ENCODE results near the gene GOLGA7B. TPM values are rescaled to one million over a fixed set of nuclear protein-coding genes. Genes with fewer than 3 reads are reported as not detected.

The GOLGA7B gene
- 0.30 and 0.36 TPM in 2 replicates for total RNA-seq
- long read RNA-seq = 0 reads

DNA sequence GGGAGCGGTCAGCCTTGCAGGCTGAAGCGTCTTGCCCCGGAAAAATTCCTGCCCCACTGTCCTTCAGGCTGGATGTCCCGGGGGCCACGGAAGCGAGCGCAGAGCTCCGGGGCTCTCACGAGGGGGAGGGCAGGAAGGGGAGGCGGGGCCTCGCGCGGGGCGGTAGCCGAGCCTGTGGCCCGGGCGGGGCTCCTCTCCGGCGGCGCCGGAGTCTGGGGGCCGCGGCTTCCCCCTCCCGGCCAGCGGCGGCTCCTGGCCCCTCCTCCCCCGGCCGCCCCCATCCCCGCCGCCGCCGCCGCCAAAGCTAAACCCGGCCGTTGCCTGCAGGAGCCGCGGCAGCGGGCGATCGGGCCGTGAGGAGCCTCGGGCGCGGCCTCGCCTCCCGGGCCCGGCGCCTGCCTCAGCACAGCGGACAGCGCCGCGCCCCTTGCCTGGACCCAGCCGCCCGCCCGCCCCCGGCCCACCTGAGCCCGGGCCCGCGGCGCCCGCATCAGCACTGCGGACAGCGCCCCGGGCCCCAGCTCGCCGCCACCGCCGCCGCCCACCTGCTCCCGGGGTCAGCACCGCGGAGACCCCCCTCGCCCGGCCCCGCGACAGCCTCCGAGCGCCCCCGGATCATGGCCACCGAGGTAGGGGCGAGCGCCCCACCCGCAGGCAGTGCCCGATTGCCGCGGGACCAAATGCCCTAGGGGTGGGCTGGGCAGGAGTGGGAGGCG, at the start of gene GOLGA7B:
TSS of gene GOLGA7B (plus strand) at position 157 of the 716 bp plus-strand sequence. CDS start at position 618, 461 bp downstream.
- Mint-ChIP-seq H3K27me3 (ENCODE audit: low read depth) (peaks cover 66% of the 10 kb centered on the region), H3K9me3 (no peaks in the 10 kb centered on the region), H3K36me3 (ENCODE audit: low read depth) (no peaks in the 10 kb centered on the region), H3K4me1 (peaks cover 5% of the 10 kb centered on the region), H3K4me3 (peak within 1 kb of the TSS; percentile 76), H3K27ac (ENCODE audit: unreplicated experiment) (no peak within 1 kb of the TSS)
- TF ChIP-seq, protein P1, sequence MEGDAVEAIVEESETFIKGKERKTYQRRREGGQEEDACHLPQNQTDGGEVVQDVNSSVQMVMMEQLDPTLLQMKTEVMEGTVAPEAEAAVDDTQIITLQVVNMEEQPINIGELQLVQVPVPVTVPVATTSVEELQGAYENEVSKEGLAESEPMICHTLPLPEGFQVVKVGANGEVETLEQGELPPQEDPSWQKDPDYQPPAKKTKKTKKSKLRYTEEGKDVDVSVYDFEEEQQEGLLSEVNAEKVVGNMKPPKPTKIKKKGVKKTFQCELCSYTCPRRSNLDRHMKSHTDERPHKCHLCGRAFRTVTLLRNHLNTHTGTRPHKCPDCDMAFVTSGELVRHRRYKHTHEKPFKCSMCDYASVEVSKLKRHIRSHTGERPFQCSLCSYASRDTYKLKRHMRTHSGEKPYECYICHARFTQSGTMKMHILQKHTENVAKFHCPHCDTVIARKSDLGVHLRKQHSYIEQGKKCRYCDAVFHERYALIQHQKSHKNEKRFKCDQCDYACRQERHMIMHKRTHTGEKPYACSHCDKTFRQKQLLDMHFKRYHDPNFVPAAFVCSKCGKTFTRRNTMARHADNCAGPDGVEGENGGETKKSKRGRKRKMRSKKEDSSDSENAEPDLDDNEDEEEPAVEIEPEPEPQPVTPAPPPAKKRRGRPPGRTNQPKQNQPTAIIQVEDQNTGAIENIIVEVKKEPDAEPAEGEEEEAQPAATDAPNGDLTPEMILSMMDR (conservative IDR thresholded peaks at IDR 0.05) = no peak
- peak; percentile 37 for DNase-seq (ENCODE audit: low read depth, low spot score)

DNA sequence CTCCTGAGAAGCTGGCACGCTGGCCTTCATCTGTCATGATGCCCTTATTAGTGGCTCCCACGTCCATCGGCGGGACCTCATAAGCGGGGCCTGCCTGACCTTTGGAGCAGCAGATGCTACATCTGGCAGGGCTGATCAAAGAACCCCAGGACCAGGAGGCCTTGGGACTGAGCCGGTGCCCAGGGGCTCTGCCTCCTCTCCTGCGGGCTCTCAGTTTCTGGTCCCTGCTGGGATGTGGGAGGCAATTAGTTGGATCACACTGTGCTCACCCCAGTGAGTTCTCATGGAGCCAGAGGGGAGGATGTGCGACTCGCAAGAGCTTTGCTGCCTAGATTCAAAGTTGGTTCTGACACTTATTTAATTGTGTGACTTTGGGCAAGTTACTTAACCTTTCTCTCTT, 49.2 kb upstream of the GOLGA7B start:
- TF ChIP-seq, protein P1 (conservative IDR thresholded peaks at IDR 0.05) = no peak
- DNase-seq (ENCODE audit: low read depth, low spot score) = no peak
- Mint-ChIP-seq H3K27me3 (ENCODE audit: low read depth) (peaks cover 18% of the 10 kb centered on the region), H3K27ac (ENCODE audit: unreplicated experiment) (no peak overlapping the region), H3K4me1 (peaks cover 2% of the 10 kb centered on the region), H3K36me3 (ENCODE audit: low read depth) (no peaks in the 10 kb centered on the region), H3K4me3 (no peak overlapping the region), H3K9me3 (peaks cover 7% of the 10 kb centered on the region)

DNA sequence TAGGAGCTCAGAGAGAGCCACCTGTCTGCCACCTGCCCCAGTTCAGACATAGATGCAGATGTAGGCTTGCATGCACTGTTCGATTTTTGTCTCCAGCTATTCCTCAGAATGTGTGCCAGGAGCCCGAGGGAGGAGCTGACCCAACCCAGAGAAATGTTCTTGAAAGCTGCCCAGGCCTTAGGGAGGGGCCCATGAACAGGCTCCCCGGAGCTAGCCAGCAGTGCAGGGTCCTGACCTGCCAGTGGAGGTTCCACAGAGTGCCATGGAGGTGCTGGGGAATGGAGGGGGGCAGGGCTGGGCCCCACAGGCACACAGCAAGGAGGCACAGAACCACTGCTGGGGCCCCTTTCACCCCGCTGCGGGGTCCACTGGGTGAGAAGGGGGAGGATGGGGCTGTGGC, 48.2 kb upstream of the GOLGA7B start:
- TF ChIP-seq, protein P1 (conservative IDR thresholded peaks at IDR 0.05) = no peak
- DNase-seq (ENCODE audit: low read depth, low spot score) = no peak
- H3K9me3 Mint-ChIP-seq = peaks cover 7% of the 10 kb centered on the region
- H3K4me3 Mint-ChIP-seq = no peak overlapping the region
- no peak overlapping the region for H3K27ac Mint-ChIP-seq (ENCODE audit: unreplicated experiment)
- peaks cover 16% of the 10 kb centered on the region for H3K27me3 Mint-ChIP-seq (ENCODE audit: low read depth)
- H3K36me3 Mint-ChIP-seq (ENCODE audit: low read depth) = no peaks in the 10 kb centered on the region
- H3K4me1 Mint-ChIP-seq = peaks cover 9% of the 10 kb centered on the region

DNA sequence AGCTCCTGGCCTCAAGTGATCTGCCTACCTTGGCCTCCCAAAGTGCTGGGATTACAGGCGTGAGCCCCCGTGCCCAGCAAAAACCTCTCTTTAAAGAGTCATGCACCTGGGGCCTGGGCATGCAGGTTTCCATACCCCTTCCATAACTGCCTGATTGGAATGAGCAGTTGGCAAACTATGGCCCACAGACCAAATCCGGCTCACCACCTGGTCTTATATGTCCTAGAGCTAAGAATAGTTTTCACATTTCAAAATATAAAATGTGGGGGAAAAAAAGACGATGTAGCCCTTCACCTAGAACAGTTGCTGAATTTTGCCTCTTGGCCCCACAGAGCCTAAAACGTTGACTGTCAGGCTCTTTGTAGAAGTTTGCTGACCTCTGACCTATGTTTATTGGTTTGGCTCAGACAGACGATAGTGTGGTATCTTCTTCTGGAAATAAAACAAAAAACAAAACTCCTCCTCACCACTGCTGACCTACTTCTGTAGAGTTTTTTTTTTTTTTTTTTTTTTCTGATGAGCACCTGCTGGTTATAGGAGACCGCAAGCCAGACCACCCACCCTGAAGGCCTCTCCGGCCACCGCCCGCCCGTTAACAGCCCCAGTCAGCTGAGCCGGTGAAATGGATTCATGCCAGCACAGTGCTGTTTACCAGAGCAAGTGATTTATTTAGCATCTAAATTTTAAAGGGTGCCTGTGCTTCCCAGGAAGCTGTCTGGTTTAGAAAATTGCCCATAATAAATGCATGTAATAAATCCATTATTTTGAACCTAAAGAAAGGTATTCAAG, 44.4 kb upstream of the GOLGA7B start:
- no peak overlapping the region for H3K27ac Mint-ChIP-seq (ENCODE audit: unreplicated experiment)
- no peak overlapping the region for H3K4me3 Mint-ChIP-seq
- DNase-seq (ENCODE audit: low read depth, low spot score) = no peak
- H3K27me3 Mint-ChIP-seq (ENCODE audit: low read depth) = peaks cover 4% of the 10 kb centered on the region
- H3K9me3 Mint-ChIP-seq = no peaks in the 10 kb centered on the region
- H3K36me3 Mint-ChIP-seq (ENCODE audit: low read depth) = no peaks in the 10 kb centered on the region
- H3K4me1 Mint-ChIP-seq = peaks cover 9% of the 10 kb centered on the region
- TF ChIP-seq, protein P1 (conservative IDR thresholded peaks at IDR 0.05) = no peak

DNA sequence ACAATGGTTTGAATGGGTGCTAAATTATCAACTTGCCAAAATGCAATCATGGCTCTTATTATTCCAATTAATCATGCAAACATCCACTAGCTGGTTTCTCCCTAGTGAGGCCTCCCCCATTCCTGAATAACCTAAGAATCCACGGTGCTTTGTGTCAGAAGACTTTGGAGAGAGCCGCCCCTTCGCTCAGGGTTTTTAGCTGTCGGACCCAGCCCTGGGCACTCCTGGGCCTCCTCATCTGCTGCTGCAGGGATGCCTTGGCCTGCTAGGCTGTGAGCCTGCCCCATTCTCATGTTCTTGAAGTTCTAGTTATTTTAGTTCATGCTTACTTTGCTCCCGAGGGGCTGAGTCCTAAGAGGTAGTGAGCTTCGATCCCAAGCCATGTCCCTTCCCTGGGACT, 43.7 kb upstream of the GOLGA7B start:
- Mint-ChIP-seq H3K4me1 (peaks cover 9% of the 10 kb centered on the region), H3K27me3 (ENCODE audit: low read depth) (peaks cover 4% of the 10 kb centered on the region), H3K36me3 (ENCODE audit: low read depth) (no peaks in the 10 kb centered on the region), H3K9me3 (no peaks in the 10 kb centered on the region), H3K4me3 (no peak overlapping the region), H3K27ac (ENCODE audit: unreplicated experiment) (no peak overlapping the region)
- DNase-seq (ENCODE audit: low read depth, low spot score) = no peak
- TF ChIP-seq, protein P1 (conservative IDR thresholded peaks at IDR 0.05) = no peak

All from neural crest cell (in vitro differentiated cells).